GM12874 (cell line): ENCODE results near the gene CARMIL1.

Experiments used
- TF ChIP-seq, protein P1 (sequence below): IDR thresholded peaks from 2 replicates; pipeline ENCODE4 v1.5.1; 2011; ENCODE audit warnings: low read depth, mild to moderate bottlenecking, control low read depth, low read length, moderate library complexity; ENCODE audit not compliant: insufficient read depth

CARMIL1 gene

DNA sequence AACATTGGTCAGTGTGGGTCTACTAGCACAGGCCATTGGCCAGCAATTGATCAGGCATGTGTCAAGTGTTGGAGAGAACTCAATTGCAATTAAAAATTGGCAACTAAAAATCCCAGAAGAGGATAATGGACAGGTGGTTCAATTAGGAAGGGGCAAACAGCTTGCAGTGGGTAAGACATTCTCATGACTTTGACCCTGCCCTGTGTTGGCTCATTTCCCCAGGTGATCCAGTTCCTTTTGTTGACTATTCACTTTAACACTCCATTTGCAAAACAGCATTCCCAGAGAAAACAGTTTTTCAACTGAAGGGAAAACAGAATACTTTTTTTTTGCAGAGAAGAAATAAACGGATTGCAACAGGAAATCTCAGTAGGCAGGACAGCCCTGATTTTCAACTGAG, 343.9 kb downstream of the CARMIL1 start:
- TF ChIP-seq, protein P1, sequence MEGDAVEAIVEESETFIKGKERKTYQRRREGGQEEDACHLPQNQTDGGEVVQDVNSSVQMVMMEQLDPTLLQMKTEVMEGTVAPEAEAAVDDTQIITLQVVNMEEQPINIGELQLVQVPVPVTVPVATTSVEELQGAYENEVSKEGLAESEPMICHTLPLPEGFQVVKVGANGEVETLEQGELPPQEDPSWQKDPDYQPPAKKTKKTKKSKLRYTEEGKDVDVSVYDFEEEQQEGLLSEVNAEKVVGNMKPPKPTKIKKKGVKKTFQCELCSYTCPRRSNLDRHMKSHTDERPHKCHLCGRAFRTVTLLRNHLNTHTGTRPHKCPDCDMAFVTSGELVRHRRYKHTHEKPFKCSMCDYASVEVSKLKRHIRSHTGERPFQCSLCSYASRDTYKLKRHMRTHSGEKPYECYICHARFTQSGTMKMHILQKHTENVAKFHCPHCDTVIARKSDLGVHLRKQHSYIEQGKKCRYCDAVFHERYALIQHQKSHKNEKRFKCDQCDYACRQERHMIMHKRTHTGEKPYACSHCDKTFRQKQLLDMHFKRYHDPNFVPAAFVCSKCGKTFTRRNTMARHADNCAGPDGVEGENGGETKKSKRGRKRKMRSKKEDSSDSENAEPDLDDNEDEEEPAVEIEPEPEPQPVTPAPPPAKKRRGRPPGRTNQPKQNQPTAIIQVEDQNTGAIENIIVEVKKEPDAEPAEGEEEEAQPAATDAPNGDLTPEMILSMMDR = no peak

GRCh38 chr6:25623879-25624278, 344.7 kb downstream of the CARMIL1 start:
- TF ChIP-seq, protein P1 = no peak

DNA sequence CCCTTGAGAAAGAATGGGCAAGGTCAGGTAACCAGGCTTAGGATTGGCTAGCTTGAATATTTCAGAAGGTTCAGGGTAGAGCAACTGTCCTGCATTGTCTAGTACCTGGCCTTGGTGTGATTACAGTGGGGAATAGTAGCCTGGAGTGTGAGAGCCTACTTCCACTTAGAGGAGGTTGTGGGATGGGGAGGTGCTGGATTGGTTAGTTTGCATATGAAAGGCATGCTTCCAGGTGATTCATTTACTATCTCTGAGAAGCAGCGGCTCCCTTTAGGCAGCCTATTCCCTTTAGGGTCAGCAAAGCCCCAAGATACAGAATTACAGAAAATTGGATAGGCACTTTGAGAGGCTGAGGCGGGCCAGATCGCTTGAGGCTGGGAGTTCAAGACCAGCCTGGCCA, 347.8 kb downstream of the CARMIL1 start:
- TF ChIP-seq, protein P1 = no peak

DNA sequence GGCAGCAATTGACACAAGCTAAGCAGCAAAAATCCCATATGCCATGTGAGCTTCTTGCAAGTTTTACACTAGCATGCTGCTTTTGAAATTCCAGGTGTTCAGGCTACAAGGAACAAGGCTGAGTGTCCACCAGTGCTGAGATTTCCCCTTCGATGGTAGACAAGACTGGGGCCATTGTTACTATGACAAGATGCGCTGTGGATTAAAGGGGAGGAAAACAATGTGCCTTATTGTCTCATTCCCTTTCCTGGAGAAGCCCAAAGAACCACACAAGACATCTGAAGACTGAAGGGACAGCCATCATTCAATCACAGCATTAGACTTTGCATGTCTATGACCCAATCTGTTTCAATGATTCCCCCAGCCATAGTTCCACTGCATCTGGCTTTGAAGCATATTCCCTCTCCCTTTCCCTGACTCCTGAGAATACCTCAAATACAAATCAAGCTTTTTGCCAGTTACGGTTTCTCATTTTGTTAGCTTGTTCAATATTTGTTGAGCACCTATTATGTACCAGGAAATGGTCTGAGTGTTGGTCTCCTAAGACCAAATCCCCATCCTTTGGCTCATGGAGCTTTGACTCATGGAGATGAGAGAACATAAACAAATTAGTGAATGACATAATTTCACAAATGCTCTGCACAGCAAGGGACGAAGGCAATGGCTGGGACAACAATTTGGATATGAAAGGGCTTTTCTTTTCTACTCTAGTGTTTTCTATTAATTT, 349.5 kb downstream of the CARMIL1 start:
- TF ChIP-seq, protein P1 = no peak

DNA sequence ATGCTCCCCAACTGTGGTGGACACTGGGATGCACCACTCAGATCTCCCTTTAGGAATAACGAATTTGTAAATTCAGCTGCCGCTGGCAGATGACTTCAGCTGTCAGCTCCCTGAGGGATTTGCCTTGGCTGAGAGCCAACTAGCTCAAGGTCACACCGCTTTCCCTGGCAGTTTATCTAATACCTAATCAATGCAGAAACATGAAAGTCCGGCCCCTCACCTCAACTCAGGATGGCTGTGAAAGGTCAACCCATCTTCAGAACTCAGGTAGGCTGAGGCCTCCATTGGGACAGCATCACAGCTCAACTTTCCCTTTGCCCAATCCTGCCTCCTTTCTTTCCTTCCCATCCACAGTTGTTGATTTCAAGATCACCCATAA, 350.0 kb downstream of the CARMIL1 start:
- TF ChIP-seq, protein P1 = no peak

DNA sequence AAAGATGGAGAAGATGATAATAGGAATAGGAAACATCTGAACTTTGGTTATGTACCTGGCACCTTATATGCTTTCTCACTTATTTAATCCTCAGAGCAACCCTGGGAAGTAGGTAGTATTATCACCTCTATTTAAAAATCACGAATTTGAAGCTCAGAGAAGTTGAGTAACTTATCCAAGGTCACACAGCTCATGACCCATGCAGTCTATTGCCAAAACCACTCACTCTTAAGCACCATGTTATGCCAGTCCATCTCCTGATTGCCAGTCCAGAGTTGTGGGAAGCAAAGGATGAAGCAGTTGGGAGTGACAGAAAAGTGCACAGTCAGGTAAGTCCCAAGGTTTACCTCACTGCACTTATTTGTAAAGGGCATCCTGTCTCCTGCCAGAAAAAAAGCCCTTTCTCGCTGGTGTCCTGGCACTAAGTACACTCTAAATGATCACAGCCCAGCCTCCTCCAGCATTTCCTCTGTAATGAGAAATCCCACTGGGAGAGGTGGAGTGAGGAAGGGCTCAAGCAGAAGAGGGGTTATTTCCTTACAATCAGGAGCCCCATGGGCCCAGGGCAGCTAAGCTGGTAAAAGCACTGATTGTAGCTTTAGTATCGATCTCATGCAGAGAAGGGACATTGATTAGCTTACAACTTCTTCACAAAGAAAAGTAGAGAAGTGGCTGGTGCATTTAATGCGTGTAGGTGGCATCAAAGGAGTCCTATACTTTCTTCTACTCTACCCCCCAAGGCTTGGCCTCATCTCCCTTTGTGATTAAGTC, 351.5 kb downstream of the CARMIL1 start:
- TF ChIP-seq, protein P1 = no peak

GRCh38 chr6:25635886-25636317, 356.7 kb downstream of the CARMIL1 start:
- TF ChIP-seq, protein P1 = no peak
